HepG2 (cell line): Measurements from ENCODE around the gene MYL12B. TPM values are rescaled to one million over a fixed set of nuclear protein-coding genes. Genes with fewer than 3 reads are reported as not detected.

Source experiments
- BORCS8-MEF2B ChIP-seq: sonication (generic); formaldehyde crosslinking; IDR thresholded peaks from 2 replicates; pipeline ENCODE4 v1.8.0; 2022; ENCODE audit warnings: mild to moderate bottlenecking, missing genetic modification reagents
- GPN1 ChIP-seq: sonication (generic); formaldehyde crosslinking; IDR thresholded peaks from 2 replicates; pipeline ENCODE4 v1.5.1; 2020; ENCODE audit warnings: missing genetic modification reagents, borderline replicate concordance
- HDAC2 ChIP-seq: sonication (generic); formaldehyde crosslinking; IDR thresholded peaks from 2 replicates; pipeline ENCODE4 v1.4.0; 2020; ENCODE audit warnings: missing genetic modification reagents
- HNF4A ChIP-seq: sonication (generic); formaldehyde crosslinking; IDR thresholded peaks from 2 replicates; pipeline ENCODE4 v1.4.0; 2020; ENCODE audit warnings: missing genetic modification reagents
- ISL2 ChIP-seq: sonication (generic); formaldehyde crosslinking; IDR thresholded peaks from 2 replicates; pipeline ENCODE4 v1.5.0; 2020; ENCODE audit warnings: missing genetic modification reagents
- MLLT10 ChIP-seq: sonication (generic); formaldehyde crosslinking; IDR thresholded peaks from 2 replicates; pipeline ENCODE4 v1.4.0; 2020; ENCODE audit warnings: missing genetic modification reagents
- RAD51 ChIP-seq: fragments of 450-650 bp; IDR thresholded peaks from 2 replicates; pipeline ENCODE4 v1.6.1; 2016; ENCODE audit warnings: borderline replicate concordance
- SETDB1 ChIP-seq: sonication (generic); formaldehyde crosslinking; IDR thresholded peaks from 2 replicates; pipeline ENCODE4 v1.5.1; 2020; ENCODE audit warnings: missing genetic modification reagents, mild to moderate bottlenecking, borderline replicate concordance
- SRF ChIP-seq: IDR thresholded peaks from 2 replicates; pipeline ENCODE4 v1.6.1; 2011; ENCODE audit warnings: mild to moderate bottlenecking, low read depth, low read length, moderate library complexity
- U2AF2 ChIP-seq: fragments of 200-400 bp; formaldehyde crosslinking; IDR thresholded peaks from 2 replicates; pipeline ENCODE4 v1.6.1; 2017; ENCODE audit warnings: low read depth, mild to moderate bottlenecking, low read length
- ZBTB49 ChIP-seq: sonication (generic); formaldehyde crosslinking; IDR thresholded peaks from 2 replicates; pipeline ENCODE4 v1.4.0; 2020; ENCODE audit warnings: missing genetic modification reagents, borderline replicate concordance
- ZKSCAN1 ChIP-seq: fragments of 150-350 bp; IDR thresholded peaks from 2 replicates; pipeline ENCODE4 v1.6.1; 2014; ENCODE audit warnings: low read length
- ZNF510 ChIP-seq: sonication (generic); formaldehyde crosslinking; IDR thresholded peaks from 2 replicates; pipeline ENCODE4 v1.4.0; 2020; ENCODE audit warnings: low read depth, mild to moderate bottlenecking, missing genetic modification reagents
- ZNF770 ChIP-seq: sonication (generic); formaldehyde crosslinking; IDR thresholded peaks from 2 replicates; pipeline ENCODE4 v1.5.0; 2020; ENCODE audit warnings: mild to moderate bottlenecking, missing genetic modification reagents
- ZNF788 ChIP-seq: sonication (generic); formaldehyde crosslinking; IDR thresholded peaks from 2 replicates; pipeline ENCODE4 v1.5.0; 2020; ENCODE audit warnings: mild to moderate bottlenecking, missing genetic modification reagents, borderline replicate concordance
- ZNF891 ChIP-seq: sonication (generic); formaldehyde crosslinking; IDR thresholded peaks from 2 replicates; pipeline ENCODE4 v1.5.0; 2020; ENCODE audit warnings: mild to moderate bottlenecking, missing genetic modification reagents
- ZSCAN21 ChIP-seq: sonication (generic); formaldehyde crosslinking; IDR thresholded peaks from 2 replicates; pipeline ENCODE4 v1.8.0; 2022; ENCODE audit warnings: mild to moderate bottlenecking, missing genetic modification reagents, moderate library complexity, borderline replicate concordance
- polyA plus RNA-seq, 8 experiments: library from polyadenylated mRNA; depleted of rRNA in 3 of 8; stranded (reverse) in 7 of 8; unstranded in 1 of 8; fragments of >200 nt; fragmentation: Illumina TruSeq in 4 of 8; extraction: Trizol in 4 of 8; gene quantifications; 2 replicates each; pipeline versions ENCODE4 v1.2.1 to v1.2.3, GENCODE V29; 2011 to 2016; ENCODE audit warnings: low read depth in 4 of 8, missing spikeins in 1 of 8, mixed read lengths in 1 of 8; ENCODE audit not compliant: insufficient read depth in 1 of 8
- total RNA-seq, 5 experiments: library from RNA; depleted of rRNA; stranded (reverse); fragments of >200 nt; fragmentation: Illumina TruSeq; extraction: Trizol; gene quantifications; 2 replicates each; pipeline ENCODE4 v1.2.3, GENCODE V29; 2016; ENCODE audit warnings: low read depth in 1 of 5
- TF ChIP-seq, protein P1 (sequence below): sonication (generic); formaldehyde crosslinking; IDR thresholded peaks from 2 replicates; pipeline ENCODE4 v1.5.0; 2020; ENCODE audit warnings: missing genetic modification reagents, mild to moderate bottlenecking, borderline replicate concordance
- TF ChIP-seq, protein P2 (sequence below): sonication (generic); formaldehyde crosslinking; IDR thresholded peaks from 2 replicates; pipeline ENCODE4 v1.4.0; 2020; ENCODE audit warnings: missing genetic modification reagents; ENCODE audit errors: not compliant biosample characterization
- TF ChIP-seq, protein P3 (sequence below): sonication (generic); formaldehyde crosslinking; IDR thresholded peaks from 2 replicates; pipeline ENCODE4 v1.5.1; 2020; ENCODE audit warnings: missing genetic modification reagents, mild to moderate bottlenecking, borderline replicate concordance

The MYL12B gene
- total and polyA plus RNA-seq, 2 of the 13 experiments (the other 11 are each of a cell fraction or from before 2014, with no cell fraction given), result 265 to 340 TPM

DNA sequence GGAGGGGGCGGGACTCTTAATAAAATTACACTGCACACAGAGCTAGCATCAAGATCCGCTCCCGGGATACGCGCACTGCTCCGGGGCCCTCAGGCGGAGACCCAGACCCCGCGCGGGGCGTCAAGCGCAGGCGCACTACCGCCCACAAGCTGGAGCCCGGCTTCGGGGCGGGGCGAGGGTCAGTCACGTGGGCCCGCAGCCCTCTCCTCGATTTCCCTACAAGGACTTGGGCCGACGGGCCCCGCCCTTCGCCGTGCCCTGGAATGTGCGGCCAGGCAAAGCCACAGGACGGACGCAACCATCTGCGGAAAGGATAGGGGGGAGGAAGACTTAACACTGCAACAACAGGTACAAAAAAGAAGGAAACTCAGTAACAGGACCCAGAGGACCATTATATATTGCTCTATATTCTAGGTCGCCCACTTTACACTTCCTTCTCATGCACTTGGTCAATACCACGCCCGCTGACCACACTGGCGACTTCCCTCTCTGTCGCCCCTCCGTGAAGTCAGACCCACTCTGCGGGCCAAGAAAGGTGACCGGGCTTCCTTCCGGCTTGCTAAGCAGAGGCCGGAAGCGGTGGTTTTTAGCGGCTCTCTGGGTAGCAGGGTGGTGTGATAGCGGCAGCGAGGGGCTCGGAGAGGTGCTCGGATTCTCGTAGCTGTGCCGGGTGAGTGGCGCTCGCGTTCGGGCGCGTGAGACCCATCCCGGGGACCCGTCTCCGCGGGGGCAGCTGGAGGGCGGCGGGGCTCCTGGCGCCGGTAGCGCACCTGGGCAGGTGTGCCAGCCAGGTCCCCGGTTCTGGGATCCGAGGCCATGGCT, 14.5 kb upstream of the MYL12B start, which contains the start of gene MYL12A (continued):
- TF ChIP-seq GPN1 (CRISPR knock-in tag) (no peak), SETDB1 (CRISPR knock-in tag) (no peak), ISL2 (CRISPR knock-in tag) (0 out of 2 replicates have a peak, but pooled peaks have one; percentile 23), ZSCAN21 (CRISPR knock-in tag) (no peak; the same call in 1 of the 2 replicates), U2AF2 (no peak), ZNF770 (0 out of 2 replicates have a peak, but pooled peaks have one; percentile 10), HNF4A (CRISPR knock-in tag) (no peak), BORCS8-MEF2B (CRISPR knock-in tag) (peak; percentile 85; the same call in 1 of the 2 replicates), ZNF788 (peak; percentile 36; the same call in 1 of the 2 replicates), MLLT10 (no peak), HDAC2 (CRISPR knock-in tag) (peak; percentile 24), SRF (peak; percentile 96), ZNF891 (CRISPR knock-in tag) (peak; percentile 77), ZNF510 (CRISPR knock-in tag) (no peak), ZBTB49 (CRISPR knock-in tag) (no peak), RAD51 (peak; percentile 92), ZKSCAN1 (no peak)
- TF ChIP-seq, protein P1, sequence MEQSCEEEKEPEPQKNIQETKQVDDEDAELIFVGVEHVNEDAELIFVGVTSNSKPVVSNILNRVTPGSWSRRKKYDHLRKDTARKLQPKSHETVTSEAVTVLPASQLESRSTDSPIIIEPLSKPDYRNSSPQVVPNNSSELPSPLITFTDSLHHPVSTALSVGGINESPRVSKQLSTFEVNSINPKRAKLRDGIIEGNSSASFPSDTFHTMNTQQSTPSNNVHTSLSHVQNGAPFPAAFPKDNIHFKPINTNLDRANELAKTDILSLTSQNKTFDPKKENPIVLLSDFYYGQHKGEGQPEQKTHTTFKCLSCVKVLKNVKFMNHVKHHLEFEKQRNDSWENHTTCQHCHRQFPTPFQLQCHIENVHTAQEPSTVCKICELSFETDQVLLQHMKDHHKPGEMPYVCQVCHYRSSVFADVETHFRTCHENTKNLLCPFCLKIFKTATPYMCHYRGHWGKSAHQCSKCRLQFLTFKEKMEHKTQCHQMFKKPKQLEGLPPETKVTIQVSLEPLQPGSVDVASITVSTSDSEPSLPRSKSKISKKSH, result no peak
- TF ChIP-seq, protein P2, sequence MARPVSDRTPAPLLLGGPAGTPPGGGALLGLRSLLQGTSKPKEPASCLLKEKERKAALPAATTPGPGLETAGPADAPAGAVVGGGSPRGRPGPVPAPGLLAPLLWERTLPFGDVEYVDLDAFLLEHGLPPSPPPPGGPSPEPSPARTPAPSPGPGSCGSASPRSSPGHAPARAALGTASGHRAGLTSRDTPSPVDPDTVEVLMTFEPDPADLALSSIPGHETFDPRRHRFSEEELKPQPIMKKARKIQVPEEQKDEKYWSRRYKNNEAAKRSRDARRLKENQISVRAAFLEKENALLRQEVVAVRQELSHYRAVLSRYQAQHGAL, result no peak
- TF ChIP-seq, protein P3, sequence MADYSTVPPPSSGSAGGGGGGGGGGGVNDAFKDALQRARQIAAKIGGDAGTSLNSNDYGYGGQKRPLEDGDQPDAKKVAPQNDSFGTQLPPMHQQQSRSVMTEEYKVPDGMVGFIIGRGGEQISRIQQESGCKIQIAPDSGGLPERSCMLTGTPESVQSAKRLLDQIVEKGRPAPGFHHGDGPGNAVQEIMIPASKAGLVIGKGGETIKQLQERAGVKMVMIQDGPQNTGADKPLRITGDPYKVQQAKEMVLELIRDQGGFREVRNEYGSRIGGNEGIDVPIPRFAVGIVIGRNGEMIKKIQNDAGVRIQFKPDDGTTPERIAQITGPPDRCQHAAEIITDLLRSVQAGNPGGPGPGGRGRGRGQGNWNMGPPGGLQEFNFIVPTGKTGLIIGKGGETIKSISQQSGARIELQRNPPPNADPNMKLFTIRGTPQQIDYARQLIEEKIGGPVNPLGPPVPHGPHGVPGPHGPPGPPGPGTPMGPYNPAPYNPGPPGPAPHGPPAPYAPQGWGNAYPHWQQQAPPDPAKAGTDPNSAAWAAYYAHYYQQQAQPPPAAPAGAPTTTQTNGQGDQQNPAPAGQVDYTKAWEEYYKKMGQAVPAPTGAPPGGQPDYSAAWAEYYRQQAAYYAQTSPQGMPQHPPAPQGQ (CRISPR knock-in tag), result no peak
